ENCODE measurements around the gene TMEM164.

DNA sequence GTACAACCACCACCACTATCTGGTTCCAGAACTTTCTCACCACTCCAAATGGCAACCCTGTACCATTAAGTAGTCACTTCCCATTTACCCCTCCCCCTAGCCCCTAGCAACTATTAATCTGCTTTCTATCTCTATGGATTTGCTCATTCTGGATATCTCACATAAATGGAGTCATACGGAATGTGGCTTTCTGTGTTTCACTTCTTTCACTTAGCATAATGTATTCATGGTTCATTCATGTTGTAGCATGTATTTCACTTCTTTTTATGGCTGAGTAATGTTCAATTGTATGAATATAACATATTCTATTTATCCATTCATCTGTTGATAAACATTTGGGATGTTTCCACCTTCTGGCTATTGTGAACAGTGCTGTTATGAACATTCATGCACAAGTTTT, 210.3 kb downstream of the TMEM164 start:
- TF ChIP-seq EZH2phosphoT487 (IDR thresholded peaks at IDR 0.05; ENCODE audit: unreplicated experiment), result no peak
- TF ChIP-seq CTCF (conservative IDR thresholded peaks at IDR 0.05; ENCODE audit: low read depth in 2 of 2), result no peak
- TF ChIP-seq REST (IDR thresholded peaks at IDR 0.05; ENCODE audit: unreplicated experiment), result no peak
- TF ChIP-seq EZH2 (IDR thresholded peaks at IDR 0.05; ENCODE audit: low read depth, unreplicated experiment), result no peak
- no peak for TF ChIP-seq CREB1 (CRISPR knock-in tag; IDR thresholded peaks at IDR 0.05; ENCODE audit: low read depth)
- no peak for TF ChIP-seq POLR2AphosphoS5 (IDR thresholded peaks at IDR 0.05; ENCODE audit: low read depth)
- TF ChIP-seq NANOG (IDR thresholded peaks at IDR 0.05; ENCODE audit: borderline replicate concordance), result no peak
- no peak for TF ChIP-seq JUNB (IDR thresholded peaks at IDR 0.05; ENCODE audit: unreplicated experiment)
- no peak for TF ChIP-seq ZNF331 (CRISPR knock-in tag; IDR thresholded peaks at IDR 0.05; ENCODE audit: low read depth)
- TF ChIP-seq, protein P1, sequence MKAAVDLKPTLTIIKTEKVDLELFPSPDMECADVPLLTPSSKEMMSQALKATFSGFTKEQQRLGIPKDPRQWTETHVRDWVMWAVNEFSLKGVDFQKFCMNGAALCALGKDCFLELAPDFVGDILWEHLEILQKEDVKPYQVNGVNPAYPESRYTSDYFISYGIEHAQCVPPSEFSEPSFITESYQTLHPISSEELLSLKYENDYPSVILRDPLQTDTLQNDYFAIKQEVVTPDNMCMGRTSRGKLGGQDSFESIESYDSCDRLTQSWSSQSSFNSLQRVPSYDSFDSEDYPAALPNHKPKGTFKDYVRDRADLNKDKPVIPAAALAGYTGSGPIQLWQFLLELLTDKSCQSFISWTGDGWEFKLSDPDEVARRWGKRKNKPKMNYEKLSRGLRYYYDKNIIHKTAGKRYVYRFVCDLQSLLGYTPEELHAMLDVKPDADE (IDR thresholded peaks at IDR 0.05), result no peak
